ENCODE measurements around the gene ZNF598.
"Not testable (repeated sequence)": the region's sequence is repeated elsewhere in the genome, so short reads cannot be mapped to it uniquely, and the experiment has no call there.

Gene ZNF598

DNA sequence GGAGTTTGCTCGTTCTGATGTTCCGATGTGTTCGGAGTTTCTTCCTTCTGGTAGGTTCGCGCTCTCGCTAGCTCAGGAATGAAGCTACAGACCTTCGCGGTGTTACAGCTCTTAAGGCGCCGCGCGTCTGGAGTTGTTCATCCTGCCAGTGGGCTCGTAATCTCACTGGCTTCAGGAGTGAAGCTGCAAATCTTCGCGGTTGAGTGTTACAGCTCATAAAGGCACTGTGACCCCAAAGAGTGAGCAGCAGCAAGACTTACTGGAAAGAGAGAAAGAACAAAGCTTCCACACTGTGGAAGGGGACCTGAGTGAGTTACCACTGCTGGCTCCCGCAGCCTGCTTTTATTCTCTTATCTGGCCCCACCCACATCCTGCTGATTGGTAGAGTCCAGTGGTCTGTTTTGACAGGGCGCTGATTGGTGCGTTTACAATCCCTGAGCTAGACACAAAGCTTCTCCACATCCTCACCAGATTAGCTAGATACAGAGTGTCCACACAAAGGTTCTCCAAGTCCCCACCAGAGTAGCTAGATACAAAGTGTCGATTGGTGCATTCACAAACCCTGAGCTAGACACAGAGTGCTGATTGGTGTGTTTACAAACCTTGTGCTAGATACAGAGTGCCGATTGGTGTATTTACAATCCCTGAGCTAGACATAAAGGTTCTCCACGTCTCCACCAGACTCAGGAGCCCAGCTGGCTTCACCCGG lies 52.0 kb downstream of the ZNF598 start:
- not testable (repeated sequence) for DNase-seq

DNA sequence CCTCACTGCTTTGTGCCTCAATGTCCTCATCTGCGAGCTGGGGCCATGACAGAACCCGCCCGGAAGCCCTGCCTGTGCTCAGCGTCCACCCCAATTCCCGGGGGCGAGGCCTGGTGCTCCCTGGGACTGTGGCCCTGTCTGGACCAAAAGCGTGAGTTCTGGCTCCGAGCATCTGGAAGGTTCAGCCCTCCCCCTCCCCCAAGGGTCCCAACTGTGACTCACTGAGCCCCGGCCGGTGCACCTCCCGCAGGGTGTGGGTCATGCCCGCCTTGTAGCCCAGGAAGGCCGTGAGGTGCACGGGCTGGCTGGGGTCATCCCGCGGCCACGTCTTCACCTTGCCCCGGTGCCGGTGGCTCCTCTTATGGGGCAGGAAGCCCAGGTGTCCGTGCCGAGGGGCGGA lies 55.9 kb downstream of the ZNF598 start:
- DNase-seq = no peak

DNA sequence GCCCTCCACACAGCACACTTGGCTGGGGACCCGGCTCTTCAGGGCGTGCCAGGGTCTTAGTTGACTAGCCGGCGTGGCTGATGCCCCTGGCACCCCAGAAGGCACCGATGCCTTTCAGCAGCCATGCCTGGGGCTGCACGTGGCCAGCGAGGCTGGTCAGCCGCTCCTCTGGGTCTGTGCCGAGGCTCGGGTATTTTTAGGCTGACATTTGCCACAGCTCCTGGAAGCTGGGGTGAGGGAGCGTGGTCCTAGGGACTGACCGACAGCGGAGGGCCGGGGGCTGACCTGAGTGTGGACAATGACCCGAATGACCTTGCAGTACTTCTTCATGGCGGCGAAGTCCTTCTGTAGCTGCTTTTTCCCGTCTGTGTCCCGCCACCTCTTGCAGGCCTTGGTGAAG lies 59.1 kb downstream of the ZNF598 start:
- DNase-seq = no peak

DNA sequence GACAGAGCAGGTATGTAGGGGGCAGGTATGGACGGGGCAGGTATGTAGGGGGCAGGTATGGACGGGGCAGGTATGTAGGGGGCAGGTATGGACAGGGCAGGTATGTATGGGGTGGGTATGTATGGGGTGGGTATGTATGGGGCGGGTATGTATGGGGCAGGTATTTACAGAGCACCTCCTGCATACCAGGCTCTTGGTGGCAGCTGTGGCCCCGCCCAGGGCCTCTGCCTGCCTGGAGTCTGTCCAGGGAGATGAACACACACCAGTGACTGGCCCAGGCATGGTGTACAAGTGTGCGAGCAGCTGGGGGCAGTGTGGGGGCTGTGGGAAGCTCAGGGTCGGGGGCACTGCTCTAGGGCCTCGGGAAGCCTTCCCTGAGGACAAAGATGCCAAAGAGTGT lies 59.6 kb downstream of the ZNF598 start:
- no peak for DNase-seq

DNA sequence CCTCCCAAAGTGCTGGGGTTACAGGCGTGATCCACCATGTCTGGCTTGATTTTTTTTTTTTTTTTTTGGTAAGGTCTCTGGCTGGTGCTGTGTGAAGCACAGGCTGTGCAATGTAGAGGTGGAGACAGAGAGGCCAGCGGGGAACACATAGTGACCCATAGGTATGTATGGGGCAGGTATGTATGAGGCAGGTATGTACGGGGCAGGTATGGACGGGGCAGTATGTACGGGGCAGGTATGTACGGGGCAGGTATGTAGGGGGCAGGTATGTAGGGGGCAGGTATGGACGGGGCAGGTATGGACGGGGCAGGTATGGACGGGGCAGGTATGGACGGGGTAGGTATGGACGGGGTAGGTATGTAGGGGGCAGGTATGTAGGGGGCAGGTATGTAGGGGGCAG lies 60.1 kb downstream of the ZNF598 start:
- no peak for DNase-seq

All from NCI-H226 (cell line).